HS-5 (cell line): Measurements from ENCODE around the gene MRC2.
"Not testable (repeated sequence)": the region's sequence is repeated elsewhere in the genome, so short reads cannot be mapped to it uniquely, and the experiment has no call there.

Source experiments
- DNase-seq: peaks from one replicate; pipeline ENCODE4 v3.0.0-alpha.2; 2012; ENCODE audit warnings: low read depth

MRC2 gene

DNA sequence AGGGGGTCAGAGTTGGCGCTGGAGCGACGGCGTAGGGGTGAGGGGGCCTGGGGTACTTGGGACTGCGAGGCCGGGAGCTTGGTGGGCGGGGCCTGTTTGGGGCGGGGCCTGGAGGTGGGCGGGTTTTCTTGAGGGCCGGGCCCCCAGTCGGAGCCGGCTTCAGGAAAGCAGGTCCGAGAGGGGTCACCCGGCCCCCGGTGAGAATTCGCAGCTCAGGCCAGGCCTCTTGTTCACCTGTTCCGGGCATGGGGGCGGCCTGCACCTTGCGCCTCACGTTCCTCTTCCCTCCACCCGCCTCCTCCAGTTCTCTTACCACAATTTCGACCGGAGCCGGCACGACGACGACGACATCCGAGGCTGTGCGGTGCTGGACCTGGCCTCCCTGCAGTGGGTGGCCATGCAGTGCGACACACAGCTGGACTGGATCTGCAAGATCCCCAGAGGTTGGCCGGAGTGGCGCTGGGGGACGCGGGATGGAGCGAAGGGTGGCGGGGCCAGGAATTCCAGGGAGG lies 52.5 kb downstream of the MRC2 start:
- no peak for DNase-seq

DNA sequence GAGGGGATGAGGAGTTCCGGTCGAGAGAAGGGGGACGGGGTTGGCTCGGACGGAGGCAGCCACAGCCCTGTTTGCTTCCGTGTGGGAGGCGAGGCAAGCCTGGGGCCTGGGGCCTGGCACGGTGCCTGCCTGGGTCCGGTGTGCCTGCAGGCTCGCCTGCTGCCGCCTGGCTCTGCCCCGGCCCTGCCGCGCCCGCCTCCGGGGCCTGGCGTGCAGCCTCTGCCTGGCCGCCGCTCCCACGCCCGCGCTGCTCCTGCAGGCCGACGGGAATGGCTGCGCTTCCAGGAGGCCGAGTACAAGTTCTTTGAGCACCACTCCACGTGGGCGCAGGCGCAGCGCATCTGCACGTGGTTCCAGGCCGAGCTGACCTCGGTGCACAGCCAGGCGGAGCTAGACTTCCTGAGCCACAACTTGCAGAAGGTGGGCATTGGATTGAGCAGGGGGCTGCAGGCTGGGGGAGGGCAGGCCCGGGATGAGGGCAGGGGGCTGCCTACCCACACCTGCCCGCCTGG lies 53.1 kb downstream of the MRC2 start:
- DNase-seq = no peak

DNA sequence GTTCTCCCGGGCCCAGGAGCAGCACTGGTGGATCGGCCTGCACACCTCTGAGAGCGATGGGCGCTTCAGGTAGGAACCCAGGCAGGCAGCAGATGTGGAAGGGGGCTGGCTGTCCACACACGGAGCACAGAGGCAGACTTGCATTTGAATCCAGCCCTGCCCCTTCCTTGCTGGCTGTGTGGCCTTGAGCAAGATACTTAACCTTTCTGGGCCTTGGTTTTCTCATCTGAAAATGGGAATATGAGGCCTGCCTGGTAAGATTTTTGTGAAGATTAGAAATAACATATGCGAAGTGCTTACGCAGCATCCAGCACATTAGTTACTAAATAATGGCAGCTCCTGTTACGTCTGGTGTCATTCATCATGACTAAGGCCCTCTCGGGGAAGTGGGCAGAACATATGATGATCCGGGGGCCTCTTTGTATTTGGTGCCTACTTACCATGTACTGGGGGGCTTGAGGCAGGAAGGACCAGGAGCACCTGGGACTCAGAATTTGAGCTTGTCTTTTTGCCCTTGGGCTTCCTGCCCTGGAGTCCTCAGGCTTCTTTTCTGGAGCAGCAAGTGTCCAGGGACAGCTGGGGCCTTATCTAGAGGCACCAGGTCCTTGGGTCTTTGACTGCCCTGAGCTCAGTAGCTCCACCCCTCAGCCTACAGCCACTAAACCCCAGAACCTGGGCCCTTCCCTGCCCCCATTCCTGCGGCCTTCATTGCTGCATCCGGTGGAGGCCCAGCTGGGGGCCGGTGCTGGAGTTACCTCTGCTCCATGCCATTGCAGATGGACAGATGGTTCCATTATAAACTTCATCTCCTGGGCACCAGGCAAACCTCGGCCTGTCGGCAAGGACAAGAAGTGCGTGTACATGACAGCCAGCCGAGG lies 53.8 kb downstream of the MRC2 start:
- no peak for DNase-seq

DNA sequence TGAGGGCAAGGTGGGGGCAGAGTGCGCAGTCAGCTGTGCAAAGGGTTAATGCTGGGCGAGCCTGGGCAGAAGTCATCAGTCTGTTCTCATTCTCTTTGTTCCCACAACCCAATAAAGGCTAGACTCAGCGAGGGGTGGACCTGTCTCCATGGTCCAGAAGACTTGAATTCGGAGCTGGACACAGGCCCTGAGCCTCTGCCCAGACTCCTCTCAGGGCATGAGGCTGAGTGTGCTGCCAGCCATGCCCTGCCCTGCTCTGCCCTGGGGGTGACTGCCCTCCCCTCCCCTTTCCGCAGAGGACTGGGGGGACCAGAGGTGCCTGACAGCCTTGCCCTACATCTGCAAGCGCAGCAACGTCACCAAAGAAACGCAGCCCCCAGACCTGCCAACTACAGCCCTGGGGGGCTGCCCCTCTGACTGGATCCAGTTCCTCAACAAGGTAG lies 54.5 kb downstream of the MRC2 start:
- DNase-seq = no peak

DNA sequence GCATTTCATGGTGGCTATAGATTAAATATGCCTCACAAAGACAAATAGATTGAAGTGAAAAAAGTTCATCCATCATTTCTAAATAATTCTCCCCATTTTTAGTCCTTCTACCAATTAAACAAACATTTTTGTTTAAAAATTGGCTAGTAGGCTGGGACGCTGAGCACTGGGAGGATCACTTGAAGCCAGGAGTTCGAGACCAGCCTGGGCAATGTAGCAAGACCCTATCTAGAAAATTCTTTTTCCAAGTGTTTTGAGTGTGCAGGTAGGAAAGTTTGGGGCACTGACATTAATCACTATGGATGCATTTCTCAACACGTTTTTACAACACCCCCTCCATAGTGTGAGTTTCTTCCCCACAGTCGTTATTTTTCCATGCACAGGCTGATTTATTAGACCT lies 56.7 kb downstream of the MRC2 start:
- no peak for DNase-seq

DNA sequence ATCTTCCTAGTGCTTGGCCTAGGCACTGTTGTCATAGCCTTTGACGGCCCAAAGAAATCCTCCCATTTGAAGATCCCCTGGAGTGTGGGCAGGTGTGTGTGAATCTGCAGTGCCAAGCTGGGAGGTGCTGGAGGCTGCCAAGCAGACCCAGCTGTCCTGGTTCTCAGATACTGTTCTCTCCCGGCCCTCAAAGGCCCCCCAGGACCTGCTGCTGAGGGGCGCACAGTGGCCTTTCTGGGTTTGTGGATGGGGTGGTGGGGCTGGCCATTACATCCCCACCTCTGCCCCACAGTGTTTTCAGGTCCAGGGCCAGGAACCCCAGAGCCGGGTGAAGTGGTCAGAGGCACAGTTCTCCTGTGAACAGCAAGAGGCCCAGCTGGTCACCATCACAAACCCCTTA lies 60.5 kb downstream of the MRC2 start:
- DNase-seq = no peak

DNA sequence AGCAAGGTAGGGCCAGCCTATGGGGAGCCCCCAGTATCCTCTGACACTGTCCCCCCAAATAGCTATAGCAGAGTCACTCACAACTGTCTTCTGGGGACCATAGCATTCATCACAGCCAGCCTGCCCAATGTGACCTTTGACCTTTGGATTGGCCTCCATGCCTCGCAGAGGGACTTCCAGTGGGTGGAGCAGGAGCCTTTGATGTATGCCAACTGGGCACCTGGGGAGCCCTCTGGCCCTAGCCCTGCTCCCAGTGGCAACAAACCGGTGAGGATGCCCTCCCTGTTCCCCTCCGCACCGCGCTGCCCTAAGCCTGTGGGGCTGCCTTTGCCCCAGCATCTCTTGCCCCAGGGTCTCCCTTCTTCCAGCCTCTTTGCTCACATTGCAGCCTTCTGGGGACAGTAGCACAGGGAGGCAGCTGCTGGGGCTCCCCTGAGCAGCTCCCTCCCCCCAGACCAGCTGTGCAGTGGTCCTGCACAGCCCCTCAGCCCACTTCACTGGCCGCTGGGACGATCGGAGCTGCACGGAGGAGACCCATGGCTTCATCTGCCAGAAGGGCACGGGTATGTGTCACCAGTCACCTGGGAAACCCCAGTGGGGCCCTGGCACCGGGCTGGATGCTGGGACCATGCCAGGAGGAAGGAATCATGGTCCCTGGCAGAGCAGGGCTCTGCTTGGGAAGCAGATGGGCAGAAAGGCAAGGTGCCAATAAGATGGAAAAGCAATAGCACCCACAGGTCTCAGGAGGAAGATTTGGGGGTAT lies 61.1 kb downstream of the MRC2 start:
- DNase-seq = no peak

DNA sequence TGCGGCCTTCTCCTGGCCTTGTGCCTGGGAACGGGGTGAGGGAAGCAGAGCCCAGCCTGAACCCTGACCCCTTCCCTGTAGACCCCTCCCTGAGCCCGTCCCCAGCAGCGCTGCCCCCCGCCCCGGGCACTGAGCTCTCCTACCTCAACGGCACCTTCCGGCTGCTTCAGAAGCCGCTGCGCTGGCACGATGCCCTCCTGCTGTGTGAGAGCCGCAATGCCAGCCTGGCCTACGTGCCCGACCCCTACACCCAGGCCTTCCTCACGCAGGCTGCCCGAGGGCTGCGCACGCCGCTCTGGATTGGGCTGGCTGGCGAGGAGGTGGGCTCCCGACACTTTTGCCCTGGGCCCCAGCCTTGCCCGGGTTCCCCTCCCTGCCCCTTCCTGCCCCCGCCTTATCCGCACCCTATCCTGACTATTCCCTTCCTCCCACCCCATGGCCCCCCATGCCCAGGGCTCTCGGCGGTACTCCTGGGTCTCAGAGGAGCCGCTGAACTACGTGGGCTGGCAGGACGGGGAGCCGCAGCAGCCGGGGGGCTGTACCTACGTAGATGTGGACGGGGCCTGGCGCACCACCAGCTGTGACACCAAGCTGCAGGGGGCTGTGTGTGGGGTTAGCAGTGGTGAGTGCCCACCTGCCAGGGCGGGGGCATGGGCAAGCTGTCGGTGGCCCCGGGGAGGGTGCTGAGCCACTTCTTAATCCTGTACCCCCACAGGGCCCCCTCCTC lies 62.1 kb downstream of the MRC2 start:
- DNase-seq = no peak

DNA sequence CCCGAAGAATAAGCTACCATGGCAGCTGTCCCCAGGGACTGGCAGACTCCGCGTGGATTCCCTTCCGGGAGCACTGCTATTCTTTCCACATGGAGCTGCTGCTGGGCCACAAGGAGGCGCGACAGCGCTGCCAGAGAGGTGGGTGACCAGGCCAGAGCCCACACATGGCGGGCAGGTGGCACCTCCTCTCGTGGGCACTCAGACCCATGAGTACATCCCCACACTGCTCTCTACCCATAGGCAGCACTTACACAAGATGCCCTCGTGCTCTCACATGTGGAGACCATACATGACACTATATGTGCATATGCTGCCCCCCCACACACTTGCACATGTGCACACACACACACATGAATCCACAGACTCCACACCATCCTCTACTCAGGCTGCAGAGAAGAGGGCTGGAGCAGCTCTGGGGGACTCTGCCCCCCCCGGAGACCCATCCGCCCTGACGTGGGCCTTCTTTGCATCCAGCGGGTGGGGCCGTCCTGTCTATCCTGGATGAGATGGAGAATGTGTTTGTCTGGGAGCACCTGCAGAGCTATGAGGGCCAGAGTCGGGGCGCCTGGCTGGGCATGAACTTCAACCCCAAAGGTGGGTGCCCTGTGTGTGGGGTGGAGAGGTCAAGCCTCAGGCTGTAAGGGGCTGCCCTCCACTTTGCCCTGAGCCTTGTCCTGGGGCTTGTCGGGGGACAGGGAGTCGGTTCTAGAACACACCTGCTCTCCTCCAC lies 62.9 kb downstream of the MRC2 start:
- DNase-seq = no peak

DNA sequence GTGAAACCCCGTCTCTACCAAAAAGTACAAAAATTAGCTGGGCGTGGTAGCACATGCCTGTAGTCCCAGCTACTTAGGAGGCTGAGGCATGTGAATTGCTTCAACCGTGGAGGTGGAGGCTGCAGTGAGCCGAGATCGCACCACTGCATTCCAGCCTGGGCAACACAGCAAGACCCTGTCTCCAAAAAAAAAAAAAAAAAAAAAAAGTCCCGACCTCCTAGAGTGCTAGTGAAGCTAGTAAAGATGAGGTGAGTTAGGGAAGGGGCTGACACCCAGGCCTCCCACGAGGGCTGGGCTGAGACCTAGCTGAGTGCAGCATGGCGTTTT lies 64.1 kb downstream of the MRC2 start:
- DNase-seq = not testable (repeated sequence)

DNA sequence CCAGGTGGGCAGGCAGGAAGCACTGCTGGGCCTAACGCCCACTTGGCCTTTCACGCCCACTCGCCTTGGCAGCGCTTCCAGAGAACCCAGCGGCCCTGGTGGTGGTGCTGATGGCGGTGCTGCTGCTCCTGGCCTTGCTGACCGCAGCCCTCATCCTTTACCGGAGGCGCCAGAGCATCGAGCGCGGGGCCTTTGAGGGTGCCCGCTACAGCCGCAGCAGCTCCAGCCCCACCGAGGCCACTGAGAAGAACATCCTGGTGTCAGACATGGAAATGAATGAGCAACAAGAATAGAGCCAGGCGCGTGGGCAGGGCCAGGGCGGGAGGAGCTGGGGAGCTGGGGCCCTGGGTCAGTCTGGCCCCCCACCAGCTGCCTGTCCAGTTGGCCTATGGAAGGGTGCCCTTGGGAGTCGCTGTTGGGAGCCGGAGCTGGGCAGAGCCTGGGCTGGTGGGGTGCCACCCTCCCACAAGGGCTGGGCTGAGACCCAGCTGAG lies 64.7 kb downstream of the MRC2 start:
- DNase-seq = no peak

DNA sequence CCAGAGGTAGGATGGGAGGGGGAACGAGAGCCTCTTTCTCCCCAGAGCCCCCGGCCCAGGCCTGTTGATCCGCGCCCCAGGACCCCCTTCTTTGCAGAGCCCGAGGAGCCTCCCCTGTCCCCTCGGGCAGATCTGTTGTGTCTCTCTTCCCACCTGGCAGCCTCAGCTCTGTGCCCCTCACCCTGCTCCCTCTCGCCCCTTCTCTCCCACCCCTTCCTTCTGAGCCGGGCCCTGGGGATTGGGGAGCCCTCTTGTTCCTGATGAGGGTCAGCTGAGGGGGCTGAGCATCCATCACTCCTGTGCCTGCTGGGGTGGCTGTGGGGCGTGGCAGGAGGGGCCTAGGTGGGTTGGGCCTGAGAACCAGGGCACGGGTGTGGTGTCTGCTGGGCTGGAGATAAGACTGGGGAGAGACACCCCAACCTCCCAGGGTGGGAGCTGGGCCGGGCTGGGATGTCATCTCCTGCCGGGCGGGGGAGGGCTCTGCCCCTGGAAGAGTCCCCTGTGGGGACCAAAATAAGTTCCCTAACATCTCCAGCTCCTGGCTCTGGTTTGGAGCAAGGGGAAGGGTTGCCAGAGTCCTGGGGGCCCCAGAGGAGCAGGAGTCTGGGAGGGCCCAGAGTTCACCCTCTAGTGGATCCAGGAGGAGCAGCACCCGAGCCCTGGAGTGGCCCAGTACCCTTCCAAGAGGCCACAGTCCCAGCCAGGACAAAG lies 65.4 kb downstream of the MRC2 start:
- DNase-seq = no peak

DNA sequence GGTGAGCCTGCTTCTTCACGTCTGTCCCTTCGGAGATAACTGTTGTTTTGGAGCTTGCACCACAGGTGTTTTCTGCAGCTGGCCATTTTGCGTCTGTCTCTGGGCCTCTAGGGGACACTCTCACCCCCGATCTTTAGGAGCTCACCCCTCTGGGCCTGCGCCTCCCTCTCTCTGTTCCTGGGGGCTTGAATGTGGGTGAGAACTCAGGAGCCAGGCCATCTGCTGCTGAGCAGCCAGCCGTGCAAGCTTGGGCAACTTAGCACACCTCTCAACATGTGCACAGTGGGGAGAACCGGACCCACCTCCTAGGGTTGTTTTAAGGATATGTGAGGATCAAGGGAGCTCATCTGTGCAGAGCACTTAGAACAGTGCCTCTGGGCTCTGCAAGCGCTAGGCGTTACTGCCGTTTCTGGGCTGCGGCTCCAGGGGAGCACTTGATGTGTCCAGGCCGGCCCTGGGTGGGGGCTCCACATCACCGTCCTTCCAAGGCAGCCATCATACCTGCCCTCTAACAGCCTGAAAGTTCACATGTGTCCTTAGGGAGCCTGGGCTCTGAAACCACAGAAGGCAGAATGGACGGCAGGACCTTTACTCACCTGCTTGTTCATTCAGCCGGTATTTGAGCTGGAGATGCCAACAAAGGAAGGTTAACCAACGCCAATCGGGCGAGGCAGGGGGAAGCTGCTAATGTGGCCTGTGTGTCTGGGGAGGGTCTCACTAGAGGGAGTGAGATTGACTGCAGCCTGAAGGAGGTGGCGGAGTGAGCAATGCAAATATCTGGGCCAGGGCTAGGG lies 66.3 kb downstream of the MRC2 start:
- DNase-seq = no peak

DNA sequence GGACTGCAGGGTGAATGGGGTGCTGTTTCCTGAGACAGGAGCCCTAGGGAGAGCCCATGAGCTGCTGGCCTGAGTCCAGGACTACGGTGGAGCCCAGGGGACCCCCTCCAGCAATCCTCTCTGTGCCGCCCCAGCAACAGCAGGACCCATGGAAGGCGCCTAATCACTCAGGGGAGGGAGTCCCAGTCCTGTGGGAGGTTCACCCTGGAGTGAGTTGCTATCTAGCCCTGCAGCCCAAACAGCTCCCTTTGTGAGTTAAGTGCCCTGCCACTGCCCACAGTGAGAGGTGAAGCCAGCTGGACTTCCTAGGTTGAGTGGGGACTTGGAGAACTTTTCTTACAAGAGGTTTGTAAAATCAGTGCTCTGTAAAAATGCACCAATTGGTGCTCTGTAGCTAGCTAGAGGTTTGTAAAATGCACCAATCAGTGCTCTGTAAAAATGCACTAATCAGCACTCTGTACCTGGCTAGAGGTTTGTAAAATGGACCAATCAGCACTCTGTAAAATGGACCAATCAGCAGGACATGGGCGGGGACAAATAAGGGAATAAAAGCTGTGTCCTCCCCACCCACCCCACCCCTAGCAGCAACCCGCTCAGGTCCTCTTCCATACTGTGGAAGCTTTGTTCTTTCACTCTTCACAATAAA lies 67.7 kb downstream of the MRC2 start:
- DNase-seq = not testable (repeated sequence)

DNA sequence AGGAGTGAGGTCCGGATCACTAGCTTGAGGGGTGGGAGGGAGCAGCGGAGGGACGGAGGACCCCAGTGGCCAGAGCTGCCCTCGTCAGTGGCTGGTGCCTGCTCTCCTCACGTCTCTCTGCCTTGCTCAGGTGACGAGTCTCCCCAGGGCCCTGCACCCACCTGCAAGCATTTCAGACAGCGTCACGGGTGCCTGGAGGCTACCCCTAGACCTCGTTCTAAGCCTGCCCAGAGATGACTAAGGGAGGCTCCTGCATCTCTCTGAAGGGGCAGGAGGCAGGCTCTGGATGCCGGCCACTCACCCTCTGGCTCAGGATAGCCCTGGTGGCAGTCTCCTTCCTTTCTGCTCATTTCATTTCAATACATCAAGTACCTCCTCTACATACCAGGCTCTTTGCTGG lies 68.8 kb downstream of the MRC2 start:
- DNase-seq = no peak

DNA sequence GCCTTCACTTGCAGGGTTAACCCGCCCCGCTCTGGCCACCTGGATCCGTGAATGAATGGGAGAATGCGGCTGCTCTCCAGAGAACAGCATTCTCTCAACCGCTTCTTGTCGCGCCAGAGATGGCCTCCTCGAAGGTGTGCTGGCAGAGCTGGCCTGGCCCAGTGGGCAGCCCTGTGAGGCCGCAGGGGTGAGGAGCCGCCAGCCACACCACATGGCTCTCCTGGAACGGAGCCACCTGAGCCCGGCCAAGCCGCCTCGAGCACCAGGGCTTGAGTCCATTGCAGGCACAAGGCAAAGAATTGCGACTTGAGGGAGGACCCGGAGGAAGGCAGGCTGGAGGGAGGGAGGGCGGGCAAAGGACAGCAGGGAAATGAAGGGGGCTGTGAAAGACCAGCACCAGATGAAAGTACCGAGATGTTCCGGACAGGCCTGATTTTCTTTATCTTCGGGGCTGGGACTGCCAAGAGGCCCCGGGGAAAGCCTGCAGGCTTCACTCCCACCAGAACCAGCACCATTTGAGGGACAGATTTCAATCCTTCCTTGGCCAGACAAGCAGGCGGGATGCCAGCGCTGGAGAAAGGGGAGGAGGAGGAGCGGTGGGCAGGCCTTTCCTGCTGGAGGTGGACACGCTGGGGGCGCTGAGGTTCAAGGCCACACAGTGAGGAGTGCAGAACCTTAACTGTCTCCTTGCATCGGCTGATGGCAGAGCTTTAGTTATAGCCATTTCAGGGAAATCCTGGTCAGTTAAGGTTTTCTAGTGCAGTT lies 69.4 kb downstream of the MRC2 start:
- no peak for DNase-seq

DNA sequence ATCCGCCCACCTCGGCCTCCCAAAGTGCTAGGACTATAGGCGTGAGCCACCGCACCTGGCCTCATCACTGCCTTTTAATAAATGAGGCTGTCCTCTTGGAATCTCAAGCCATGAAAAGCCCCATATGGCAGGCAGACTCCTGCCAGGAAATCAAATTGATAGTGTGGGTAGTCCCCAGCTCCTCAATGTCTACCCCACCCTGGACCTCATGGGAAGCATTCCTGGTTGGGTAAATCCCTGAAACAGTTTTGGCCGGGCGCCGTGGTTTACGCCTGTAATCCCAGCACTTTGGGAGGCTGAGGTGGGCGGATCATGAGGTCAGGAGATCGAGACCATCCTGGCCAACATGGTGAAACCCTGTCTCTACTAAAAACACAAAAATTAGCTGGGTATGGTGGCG lies 71.0 kb downstream of the MRC2 start:
- not testable (repeated sequence) for DNase-seq

DNA sequence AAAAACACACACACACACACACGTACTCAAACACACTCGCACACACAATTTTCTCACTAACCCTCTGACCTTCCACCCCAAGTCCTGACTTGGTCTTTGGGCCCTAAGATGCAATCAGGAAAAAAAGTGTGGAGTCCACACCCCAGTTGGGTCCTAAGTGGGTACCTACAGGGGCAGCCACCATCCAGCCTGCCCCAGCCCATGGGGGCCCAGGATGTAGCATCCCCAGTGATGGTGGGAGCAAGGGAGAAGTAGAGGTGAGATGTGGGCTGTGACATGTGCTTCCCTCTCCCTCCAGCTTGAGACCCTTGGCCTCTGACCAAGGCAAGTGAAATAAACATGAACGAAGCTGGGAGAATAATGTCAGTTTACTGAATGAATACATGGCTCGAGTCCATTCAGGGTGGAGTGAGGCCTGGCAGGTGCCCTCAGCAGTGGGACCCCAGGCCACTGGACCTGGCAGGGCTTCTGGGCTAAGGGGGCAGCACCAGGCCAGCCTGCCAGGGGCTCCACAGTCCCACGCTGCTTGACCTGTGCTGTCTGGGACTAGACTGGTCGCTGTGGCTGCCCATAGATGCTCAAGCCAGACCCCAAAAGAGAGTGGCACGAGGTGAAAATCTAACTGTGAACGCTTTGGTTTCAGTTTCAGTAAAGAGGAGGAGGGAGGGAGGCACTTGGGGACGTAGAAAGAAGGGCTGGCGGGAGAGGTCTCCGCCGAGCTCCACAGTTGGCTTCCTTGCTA lies 73.7 kb downstream of the MRC2 start:
- no peak for DNase-seq
